ENCODE measurements around the gene CPT1B.

DNA sequence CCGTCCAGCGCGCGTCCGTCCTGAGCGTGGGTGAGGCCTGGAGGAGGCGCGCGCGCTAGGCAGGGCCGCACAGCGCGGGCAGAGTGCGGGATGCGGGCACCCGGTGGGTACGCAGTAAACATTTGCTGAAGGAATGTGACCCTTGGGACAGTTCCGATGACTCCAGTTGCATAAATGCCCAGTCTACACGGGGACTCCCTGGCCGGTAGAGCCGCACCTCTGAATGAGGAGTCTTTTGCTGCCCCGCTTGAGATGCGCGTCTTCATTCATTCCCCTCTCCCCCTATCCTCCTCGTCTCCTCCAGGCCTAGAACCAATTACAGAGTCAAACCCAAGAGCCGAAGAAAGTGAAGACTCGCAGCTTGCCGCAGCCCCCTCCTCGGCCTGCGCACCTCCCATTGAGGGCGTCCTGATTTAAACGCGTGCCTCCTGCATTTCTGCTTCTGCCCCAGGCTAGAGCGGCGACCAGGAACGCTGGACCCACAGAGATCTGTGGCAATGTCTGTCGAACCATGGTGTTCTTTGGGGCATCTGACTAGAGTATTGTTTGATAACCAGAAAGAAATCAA is 5.2 kb upstream of the CPT1B start:
- no peak for TF ChIP-seq CTCF (IDR thresholded peaks at IDR 0.05 in 2 of 3, conservative IDR thresholded peaks at IDR 0.05 in 1 of 3; ENCODE audit: control insufficient read depth in 2 of 3, extremely low read depth in 1 of 3, insufficient read depth in 1 of 3, low read depth in 3 of 3, low read length in 3 of 3)
- TF ChIP-seq USF2 (IDR thresholded peaks at IDR 0.05; ENCODE audit: borderline replicate concordance, low read depth, low read length) = no peak
- TF ChIP-seq HDGF (IDR thresholded peaks at IDR 0.05) = no peak
- TF ChIP-seq CEBPZ (IDR thresholded peaks at IDR 0.05; ENCODE audit: low read depth, low read length) = no peak
- TF ChIP-seq KAT2A (conservative IDR thresholded peaks at IDR 0.05; ENCODE audit: control insufficient read depth, low read depth, low read length) = no peak
- TF ChIP-seq TAF1 (IDR thresholded peaks at IDR 0.05; ENCODE audit: borderline replicate concordance, low read depth, low read length) = no peak
- TF ChIP-seq, protein P1, sequence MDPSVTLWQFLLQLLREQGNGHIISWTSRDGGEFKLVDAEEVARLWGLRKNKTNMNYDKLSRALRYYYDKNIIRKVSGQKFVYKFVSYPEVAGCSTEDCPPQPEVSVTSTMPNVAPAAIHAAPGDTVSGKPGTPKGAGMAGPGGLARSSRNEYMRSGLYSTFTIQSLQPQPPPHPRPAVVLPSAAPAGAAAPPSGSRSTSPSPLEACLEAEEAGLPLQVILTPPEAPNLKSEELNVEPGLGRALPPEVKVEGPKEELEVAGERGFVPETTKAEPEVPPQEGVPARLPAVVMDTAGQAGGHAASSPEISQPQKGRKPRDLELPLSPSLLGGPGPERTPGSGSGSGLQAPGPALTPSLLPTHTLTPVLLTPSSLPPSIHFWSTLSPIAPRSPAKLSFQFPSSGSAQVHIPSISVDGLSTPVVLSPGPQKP (IDR thresholded peaks at IDR 0.05; ENCODE audit: low read depth, low read length) = no peak
- TF ChIP-seq MXI1 (IDR thresholded peaks at IDR 0.05; ENCODE audit: low read depth, low read length) = peak; percentile 40; the same call in 1 of the 2 replicates
